Mesangial cell (primary cell): ENCODE data around the gene HAPLN1. TPM values are rescaled to one million over a fixed set of nuclear protein-coding genes. Genes with fewer than 3 reads are reported as not detected.

ENCODE experiments used
- total RNA-seq: library from RNA; depleted of rRNA; stranded (reverse); fragments of >200 nt; gene quantifications from 2 replicates; pipeline ENCODE4 v1.2.3, GENCODE V29; 2015

HAPLN1 gene
- 0.49 and 0.76 TPM in 2 replicates for total RNA-seq

GRCh38 chr5:83720836-83721537, at the start of gene HAPLN1:
Gene HAPLN1 (minus strand): TSS chr5:83720855. CDS start chr5:83673523, 47,332 bp downstream.

Other genes starting within 250 kb of the HAPLN1 start
- gene VCAN, start 249.1 kb downstream of the HAPLN1 start, total RNA-seq: 284 and 1,012 TPM in 2 replicates